GM12801 (cell line): ENCODE data around the gene METTL13.

Source experiments
- TF ChIP-seq, protein P1 (sequence below): IDR thresholded peaks from one replicate; pipeline ENCODE4 v1.5.1; 2011; ENCODE audit warnings: control low read depth; ENCODE audit not compliant: insufficient read length; ENCODE audit errors: extremely low read depth

METTL13 gene

DNA sequence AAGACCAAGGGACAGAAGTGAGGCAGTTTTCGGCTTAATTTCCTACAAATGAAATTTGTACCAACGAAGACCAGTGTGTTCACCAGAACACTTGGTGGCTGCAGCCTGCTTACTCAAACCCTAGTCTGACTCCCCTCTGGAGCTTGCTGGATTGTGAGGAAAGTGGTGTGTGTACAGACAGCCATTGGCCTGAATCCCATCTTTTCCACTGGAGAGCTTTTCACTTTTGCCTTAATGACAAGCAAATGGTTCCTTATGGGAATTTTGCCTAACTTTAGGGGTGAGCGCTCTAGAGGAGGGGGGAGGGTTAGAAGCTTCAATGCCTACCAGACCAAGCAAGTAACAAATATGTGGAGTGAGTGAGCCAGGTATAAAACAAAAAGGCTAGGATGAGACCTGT, 17.3 kb downstream of the METTL13 start:
- TF ChIP-seq, protein P1, sequence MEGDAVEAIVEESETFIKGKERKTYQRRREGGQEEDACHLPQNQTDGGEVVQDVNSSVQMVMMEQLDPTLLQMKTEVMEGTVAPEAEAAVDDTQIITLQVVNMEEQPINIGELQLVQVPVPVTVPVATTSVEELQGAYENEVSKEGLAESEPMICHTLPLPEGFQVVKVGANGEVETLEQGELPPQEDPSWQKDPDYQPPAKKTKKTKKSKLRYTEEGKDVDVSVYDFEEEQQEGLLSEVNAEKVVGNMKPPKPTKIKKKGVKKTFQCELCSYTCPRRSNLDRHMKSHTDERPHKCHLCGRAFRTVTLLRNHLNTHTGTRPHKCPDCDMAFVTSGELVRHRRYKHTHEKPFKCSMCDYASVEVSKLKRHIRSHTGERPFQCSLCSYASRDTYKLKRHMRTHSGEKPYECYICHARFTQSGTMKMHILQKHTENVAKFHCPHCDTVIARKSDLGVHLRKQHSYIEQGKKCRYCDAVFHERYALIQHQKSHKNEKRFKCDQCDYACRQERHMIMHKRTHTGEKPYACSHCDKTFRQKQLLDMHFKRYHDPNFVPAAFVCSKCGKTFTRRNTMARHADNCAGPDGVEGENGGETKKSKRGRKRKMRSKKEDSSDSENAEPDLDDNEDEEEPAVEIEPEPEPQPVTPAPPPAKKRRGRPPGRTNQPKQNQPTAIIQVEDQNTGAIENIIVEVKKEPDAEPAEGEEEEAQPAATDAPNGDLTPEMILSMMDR: no peak

- TF ChIP-seq, protein P1: no peak
Observed at GRCh38 chr1:171799166-171799565, 17.7 kb downstream of the METTL13 start.

DNA sequence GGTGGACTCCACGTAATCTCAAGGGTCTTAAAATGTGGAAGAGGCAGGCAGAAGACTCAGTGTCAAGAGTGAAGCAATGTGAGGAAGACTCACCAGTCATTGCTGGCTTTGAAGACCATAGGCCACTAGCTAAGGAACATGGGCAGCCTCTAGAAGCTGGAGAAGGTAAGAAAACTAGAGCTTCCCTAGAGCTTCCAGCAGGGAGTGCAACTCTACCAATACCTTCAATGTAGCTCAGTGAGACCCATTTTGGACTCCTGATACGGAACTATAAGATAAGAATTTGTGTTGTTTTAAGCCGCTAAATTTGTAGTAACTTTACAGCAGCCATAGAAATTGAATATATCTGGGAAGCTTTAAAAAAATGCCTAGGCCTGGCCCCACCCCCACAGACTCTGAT, 18.9 kb downstream of the METTL13 start:
- TF ChIP-seq, protein P1: no peak

DNA sequence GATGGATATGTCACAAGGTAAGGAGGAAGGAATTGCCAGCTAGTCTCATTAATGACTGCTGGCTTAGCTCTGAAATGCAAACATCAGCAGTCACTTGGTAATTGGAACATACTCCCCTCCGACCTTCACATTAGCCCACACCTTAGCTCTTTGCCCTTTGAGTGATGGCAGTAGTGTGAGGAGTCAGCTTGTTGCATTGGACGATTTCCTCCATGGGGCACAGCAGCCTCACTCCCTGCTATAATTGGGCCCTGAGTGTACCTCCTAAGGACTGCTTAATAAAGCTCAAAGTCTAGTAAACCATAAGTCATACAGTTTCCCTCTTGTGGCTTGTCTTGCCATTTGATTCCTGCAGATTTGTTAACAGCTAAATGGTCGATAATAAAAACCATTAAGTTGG, 19.4 kb downstream of the METTL13 start:
- TF ChIP-seq, protein P1: no peak

GRCh38 chr1:171801487-171801891, 20.0 kb downstream of the METTL13 start:
- TF ChIP-seq, protein P1: no peak

DNA sequence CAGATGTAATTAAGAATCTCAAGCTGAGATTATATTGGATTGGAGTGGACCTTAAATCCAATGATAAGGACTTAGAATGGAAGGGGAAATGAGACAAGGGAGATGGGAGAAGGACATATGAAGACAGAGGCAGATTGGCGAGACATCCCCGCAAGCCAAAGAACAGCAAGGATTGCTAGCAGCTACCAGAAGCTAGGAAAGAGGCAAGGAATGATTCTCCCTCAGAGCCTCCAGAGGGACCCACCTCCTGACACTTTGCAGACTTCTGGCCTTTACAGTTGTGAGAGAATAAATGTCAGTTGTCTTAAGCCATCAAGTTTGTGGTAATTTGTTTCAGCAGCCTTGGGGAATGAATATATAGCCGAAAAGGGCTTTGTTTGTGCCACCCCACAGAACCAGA, 20.7 kb downstream of the METTL13 start:
- TF ChIP-seq, protein P1: no peak

GRCh38 chr1:171803045-171803444, 21.6 kb downstream of the METTL13 start:
- TF ChIP-seq, protein P1: no peak
